ENCODE data around the gene MN1.

The MN1 gene

DNA sequence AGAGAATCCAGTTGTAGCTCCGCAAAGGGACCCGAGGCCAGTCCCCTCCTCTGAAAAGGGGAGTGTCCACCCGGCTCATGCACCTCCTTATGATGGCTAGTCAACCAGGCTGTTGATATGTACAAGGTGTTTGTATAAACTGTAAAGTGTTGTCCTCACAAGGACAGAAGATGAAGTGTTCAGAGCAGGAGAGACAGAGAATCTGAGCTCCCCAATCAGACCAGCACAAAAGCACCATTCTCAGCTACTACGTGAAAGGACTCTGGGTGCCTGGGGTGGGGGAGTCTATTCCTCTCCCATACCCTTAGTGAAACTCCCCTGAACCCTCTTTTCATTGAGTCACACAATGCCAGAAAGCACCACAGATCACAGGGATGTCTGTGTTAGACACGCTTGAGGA is 49.4 kb downstream of the MN1 start:
- no peak for DNase-seq (ENCODE audit: low spot score)
- in situ Hi-C loops (cut with MboI; ENCODE audit: low sequenced_read_pairs, unreplicated experiment) = no loop called here
- no peak for TF ChIP-seq CTCF (IDR thresholded peaks at IDR 0.05; ENCODE audit: borderline replicate concordance, control extremely low read depth, extremely low read depth, insufficient read depth, missing control alignments)

DNA sequence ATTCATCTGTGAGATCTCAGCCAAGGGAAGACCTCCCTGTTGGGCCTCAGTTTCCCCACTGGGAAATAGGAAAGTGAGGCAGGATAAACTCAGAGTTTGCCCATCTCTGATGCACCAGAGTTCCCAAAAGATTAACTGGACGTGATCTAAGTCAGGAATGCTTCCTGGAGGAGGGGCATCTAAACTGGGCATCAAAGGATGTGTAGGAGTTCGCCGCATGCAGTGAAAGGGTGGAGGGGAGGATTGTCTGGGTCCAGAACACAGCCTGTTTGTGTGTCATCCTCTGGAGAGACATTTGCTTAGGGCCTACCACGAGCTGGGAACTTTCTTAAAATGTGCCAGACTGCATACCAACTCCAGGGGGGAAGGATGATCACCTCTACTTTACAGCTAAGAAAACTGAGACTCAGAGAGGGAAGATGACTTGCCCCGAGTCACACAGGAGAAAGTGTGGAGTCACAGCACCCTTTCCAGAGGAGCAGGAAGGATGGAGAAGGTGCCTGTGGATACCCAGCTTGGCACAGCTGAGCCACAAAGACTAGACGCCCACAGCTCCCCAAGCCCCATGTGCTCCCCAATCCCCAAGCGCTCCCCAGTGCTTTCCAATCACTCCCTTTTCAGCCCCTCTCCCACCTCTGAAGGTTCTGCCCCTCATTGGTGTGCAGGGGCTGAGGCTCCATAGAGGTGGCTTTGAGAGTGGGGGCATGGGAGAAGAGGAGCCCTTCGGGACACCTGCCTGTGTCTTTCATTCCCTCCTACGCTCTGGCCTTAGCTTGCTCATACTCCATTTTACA is 50.1 kb downstream of the MN1 start:
- in situ Hi-C loops (cut with MboI; ENCODE audit: low sequenced_read_pairs, unreplicated experiment) = no loop called here
- TF ChIP-seq CTCF (IDR thresholded peaks at IDR 0.05; ENCODE audit: borderline replicate concordance, control extremely low read depth, extremely low read depth, insufficient read depth, missing control alignments) = no peak
- no peak for DNase-seq (ENCODE audit: low spot score)

DNA sequence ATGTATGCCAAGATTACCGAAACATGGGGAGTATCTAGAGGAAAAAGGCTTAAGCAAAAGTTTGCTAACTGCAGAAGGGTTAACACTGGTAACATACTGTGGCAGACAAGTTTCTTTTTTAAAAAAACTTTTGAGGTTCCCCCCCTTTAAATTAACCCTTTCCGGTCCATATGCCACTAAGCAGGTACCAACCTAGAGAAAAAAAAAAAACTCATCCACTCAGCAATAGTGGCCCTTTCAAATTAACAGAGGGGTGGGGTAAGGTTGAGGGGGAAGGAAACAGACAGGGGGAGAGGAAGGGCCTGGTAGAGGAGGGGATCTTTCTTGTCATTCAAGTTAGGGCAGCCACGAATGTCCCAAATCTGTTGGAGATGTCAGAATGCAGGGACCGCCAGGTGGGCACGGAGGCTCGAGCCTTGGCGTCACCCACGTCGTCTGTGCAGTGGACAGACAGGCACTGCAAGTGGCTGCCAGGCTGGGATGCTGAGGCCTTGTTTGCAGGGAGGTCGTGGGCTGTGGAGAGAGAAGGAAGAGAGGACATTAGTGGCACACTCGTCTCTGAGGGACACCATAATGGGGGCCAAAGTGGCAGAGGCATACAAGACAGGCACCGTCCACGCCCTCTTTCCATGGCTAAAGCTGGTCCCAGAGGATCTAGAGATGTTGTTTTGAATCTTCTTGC is 50.8 kb downstream of the MN1 start:
- in situ Hi-C loops (cut with MboI; ENCODE audit: low sequenced_read_pairs, unreplicated experiment) = no loop called here
- no peak for TF ChIP-seq CTCF (IDR thresholded peaks at IDR 0.05; ENCODE audit: borderline replicate concordance, control extremely low read depth, extremely low read depth, insufficient read depth, missing control alignments)
- DNase-seq (ENCODE audit: low spot score) = no peak

DNA sequence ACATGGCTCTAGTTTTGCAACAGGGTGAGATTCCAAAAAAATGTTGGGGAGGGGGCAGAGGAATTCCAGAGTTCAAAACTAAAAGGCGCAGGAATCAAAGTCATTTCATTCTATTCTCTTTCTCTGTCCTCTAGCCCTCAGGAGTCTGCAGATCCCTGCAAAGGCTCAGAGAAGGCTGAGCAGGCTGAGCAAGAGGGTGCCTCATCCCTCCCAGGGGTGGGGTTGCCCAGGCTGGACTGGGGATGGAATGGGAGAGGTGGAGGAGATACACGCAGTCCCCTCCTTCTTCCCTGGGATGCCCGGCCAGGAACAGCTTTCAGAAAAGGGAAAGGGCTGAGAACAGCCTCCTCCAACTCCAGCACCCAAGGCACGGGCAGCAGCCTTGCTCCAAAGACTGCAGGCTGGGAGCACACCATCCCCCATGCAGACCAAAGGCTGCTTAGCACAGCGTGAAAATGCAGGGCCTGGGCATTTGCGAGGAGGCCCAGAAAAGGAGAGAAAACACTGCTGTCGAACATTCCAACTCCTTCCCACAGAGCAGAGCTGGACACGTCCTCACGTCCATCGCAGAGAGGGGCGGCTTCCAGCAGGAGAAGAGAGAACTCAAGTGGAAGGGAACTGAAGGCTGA is 51.8 kb downstream of the MN1 start:
- in situ Hi-C loops (cut with MboI; ENCODE audit: low sequenced_read_pairs, unreplicated experiment) = no loop called here
- DNase-seq (ENCODE audit: low spot score) = no peak
- no peak for TF ChIP-seq CTCF (IDR thresholded peaks at IDR 0.05; ENCODE audit: borderline replicate concordance, control extremely low read depth, extremely low read depth, insufficient read depth, missing control alignments)

DNA sequence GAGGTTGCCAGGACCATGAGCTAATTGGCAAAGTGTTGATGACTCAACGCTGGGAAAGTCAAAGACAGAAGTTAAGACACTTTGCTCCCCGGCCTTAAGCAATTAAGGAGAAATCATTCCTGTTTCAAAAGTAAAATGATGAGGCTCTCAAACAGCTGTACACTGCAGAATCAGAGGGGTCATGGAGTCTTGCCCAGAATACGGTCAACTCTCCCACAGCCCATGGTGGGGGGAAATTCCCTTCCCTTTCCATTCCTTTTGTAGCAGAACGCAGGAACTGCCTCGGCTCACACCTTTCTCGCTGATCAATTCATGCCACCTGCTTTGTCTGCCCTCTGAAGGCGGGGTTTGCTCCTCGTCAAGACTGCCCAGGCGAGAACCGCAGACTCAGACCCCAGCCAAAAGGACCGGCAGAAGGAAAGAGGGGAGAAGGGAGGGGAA is 52.8 kb downstream of the MN1 start:
- in situ Hi-C loops (cut with MboI; ENCODE audit: low sequenced_read_pairs, unreplicated experiment) = no loop called here
- no peak for DNase-seq (ENCODE audit: low spot score)
- TF ChIP-seq CTCF (IDR thresholded peaks at IDR 0.05; ENCODE audit: borderline replicate concordance, control extremely low read depth, extremely low read depth, insufficient read depth, missing control alignments) = no peak

GRCh38 chr22:27748349-27748748 is 53.2 kb downstream of the MN1 start:
- in situ Hi-C loops (cut with MboI; ENCODE audit: low sequenced_read_pairs, unreplicated experiment) = no loop called here

More at GRCh38 chr22:27748349-27748748, 53.2 kb downstream of the MN1 start:
- TF ChIP-seq CTCF (IDR thresholded peaks at IDR 0.05; ENCODE audit: borderline replicate concordance, control extremely low read depth, extremely low read depth, insufficient read depth, missing control alignments) = no peak
- no peak for DNase-seq (ENCODE audit: low spot score)
